ENCODE data around the gene INTS7.
A peak's percentile ranks its signal among the peaks of the same experiment; 100 is the strongest.
"Not testable (repeated sequence)": the region's sequence is repeated elsewhere in the genome, so short reads cannot be mapped to it uniquely, and the experiment has no call there.

INTS7 gene

GRCh38 chr1:211944733-211945500 is 90.4 kb downstream of the INTS7 start:
- peak; percentile 44 for TF ChIP-seq CTCF (IDR thresholded peaks at IDR 0.05; ENCODE audit: low read length, missing control alignments)
- peak; percentile 41 for DNase-seq (ENCODE audit: low read depth)
- H3K4me3 ChIP-seq (replicated peaks; ENCODE audit: low read depth, low read length) = no peak overlapping the region

GRCh38 chr1:211942583-211942982 is 92.8 kb downstream of the INTS7 start:
- no peak for DNase-seq (ENCODE audit: low read depth)
- TF ChIP-seq CTCF (IDR thresholded peaks at IDR 0.05; ENCODE audit: low read length, missing control alignments) = no peak
- no peak overlapping the region for H3K4me3 ChIP-seq (replicated peaks; ENCODE audit: low read depth, low read length)

GRCh38 chr1:211939876-211940468 is 95.4 kb downstream of the INTS7 start:
- no peak overlapping the region for H3K4me3 ChIP-seq (replicated peaks; ENCODE audit: low read depth, low read length)
- DNase-seq (ENCODE audit: low read depth) = no peak
- no peak for TF ChIP-seq CTCF (IDR thresholded peaks at IDR 0.05; ENCODE audit: low read length, missing control alignments)

- peak; percentile 20 for DNase-seq (ENCODE audit: low read depth)
- TF ChIP-seq CTCF (IDR thresholded peaks at IDR 0.05; ENCODE audit: low read length, missing control alignments) = no peak
- H3K4me3 ChIP-seq (replicated peaks; ENCODE audit: low read depth, low read length) = peak overlapping the region; percentile 34
These were observed 96.8 kb downstream of the INTS7 start for GRCh38 chr1:211938561-211938997.

GRCh38 chr1:211937422-211937821 is 97.9 kb downstream of the INTS7 start:
- not testable (repeated sequence) for H3K4me3 ChIP-seq (replicated peaks; ENCODE audit: low read depth, low read length); DNase-seq (ENCODE audit: low read depth)

- TF ChIP-seq CTCF (IDR thresholded peaks at IDR 0.05; ENCODE audit: low read length, missing control alignments) = no peak
- no peak for DNase-seq (ENCODE audit: low read depth)
- no peak overlapping the region for H3K4me3 ChIP-seq (replicated peaks; ENCODE audit: low read depth, low read length)
These were observed 99.8 kb downstream of the INTS7 start for GRCh38 chr1:211935448-211935970.

GRCh38 chr1:211933946-211934714 is 101.2 kb downstream of the INTS7 start:
- no peak for TF ChIP-seq CTCF (IDR thresholded peaks at IDR 0.05; ENCODE audit: low read length, missing control alignments)
- DNase-seq (ENCODE audit: low read depth) = no peak
- no peak overlapping the region for H3K4me3 ChIP-seq (replicated peaks; ENCODE audit: low read depth, low read length)

Measured in fibroblast of pulmonary artery (primary cell).